AML-193 (cell line): ENCODE measurements around the gene RASA2.
A peak's percentile ranks its signal among the peaks of the same experiment; 100 is the strongest.

Source experiments
- DNase-seq, 2 experiments: peaks; one replicate each; lab custom pipeline; 2025; lab: John Stamatoyannopoulos, UW

RASA2 gene

GRCh38 chr3:141486746-141487520 is at the start of gene RASA2:
TSS of gene RASA2 (plus strand) at chr3:141487027. CDS start at chr3:141487084, 57 bp downstream.
- DNase-seq = peak; percentile 56 to 70

GRCh38 chr3:141439589-141439988 is 47.2 kb upstream of the RASA2 start:
- no peak for DNase-seq

DNA sequence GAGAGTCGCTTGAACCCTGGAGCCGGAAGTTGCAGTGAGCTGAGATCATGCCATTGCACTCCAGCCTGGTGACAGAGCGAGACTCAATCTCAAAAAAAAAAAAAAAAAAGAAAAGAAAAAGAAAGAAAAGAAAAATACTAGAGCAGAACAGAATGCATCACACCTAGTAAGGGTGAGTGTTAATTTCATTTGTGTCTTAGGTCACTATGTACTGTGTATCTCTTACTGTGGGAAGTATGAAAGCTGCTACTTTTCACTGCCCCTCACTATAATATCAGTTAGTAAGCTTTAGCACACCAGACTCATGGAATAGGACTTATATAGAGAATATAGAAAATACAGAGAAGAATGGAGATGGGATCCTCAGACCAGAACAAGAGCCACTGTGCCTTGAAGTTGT is 45.9 kb upstream of the RASA2 start:
- DNase-seq = no peak

DNA sequence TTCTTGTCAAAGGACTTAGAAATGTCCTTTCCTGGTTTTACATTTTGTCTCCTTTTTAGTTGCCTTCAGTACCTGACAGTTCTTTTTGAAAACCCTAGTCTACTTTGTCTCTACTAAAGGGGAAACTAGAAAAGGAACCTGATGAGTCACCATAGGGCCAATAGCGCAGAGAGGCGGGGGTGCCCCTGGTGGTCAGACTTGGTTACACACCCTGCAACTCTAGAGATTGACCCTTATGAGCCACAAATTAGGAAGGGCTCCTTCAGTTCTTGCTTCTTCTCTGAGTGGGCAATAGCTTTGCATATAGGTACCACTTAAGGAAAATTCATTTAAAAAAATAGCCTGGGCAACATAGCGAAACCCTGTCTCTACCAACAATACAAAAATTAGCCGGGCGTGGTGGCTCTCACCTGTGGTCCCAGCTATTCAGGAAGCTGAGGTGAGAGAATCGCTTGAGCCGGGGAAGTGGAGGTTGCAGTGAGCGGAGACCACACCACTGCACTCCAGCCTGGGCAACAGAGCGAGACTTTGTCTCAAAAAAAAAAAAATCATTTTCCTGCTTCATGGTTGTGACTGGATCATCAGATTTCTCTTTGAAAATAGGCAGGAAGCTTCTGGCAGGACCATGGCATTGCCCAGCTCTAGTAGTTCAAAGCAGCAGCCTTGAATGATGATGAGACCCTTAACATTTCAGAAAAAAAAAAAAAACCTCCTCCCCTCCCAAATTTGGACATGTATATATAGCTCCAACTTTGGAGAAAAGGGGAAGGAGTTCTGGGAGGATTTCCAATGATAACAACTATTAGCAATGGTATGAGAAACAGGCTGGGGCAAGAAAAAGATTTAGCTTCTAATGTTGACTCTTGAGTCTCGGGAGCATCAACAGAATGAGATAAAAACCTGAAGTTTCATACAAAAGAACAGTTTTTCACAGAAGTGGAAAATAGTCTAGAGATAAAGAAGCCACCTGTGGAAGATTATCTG is 45.2 kb upstream of the RASA2 start:
- DNase-seq = peak; percentile 91

DNA sequence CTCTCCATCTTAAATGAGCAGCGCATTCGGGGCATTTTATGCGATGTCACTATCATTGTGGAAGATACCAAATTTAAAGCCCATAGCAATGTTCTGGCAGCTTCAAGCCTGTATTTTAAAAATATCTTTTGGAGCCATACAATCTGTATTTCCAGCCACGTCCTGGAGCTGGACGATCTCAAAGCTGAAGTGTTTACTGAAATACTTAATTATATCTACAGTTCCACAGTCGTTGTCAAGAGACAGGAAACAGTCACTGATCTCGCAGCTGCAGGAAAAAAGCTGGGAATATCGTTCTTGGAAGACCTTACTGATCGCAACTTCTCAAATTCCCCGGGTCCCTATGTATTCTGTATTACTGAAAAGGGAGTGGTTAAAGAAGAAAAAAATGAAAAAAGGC is 44.4 kb upstream of the RASA2 start:
- no peak for DNase-seq

DNA sequence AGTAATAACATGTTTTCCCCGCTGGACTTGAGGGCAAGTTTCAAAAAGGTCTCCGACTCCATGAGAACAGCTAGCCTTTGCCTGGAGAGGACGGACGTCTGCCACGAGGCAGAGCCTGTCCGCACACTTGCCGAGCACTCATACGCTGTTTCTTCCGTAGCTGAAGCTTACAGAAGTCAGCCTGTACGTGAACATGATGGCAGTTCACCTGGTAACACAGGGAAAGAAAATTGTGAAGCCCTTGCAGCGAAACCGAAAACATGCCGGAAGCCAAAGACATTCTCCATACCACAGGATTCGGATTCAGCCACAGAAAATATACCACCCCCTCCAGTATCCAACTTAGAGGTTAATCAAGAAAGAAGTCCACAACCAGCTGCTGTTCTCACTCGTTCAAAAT is 43.9 kb upstream of the RASA2 start:
- no peak for DNase-seq

GRCh38 chr3:141444586-141445285 is 42.1 kb upstream of the RASA2 start:
- no peak for DNase-seq

DNA sequence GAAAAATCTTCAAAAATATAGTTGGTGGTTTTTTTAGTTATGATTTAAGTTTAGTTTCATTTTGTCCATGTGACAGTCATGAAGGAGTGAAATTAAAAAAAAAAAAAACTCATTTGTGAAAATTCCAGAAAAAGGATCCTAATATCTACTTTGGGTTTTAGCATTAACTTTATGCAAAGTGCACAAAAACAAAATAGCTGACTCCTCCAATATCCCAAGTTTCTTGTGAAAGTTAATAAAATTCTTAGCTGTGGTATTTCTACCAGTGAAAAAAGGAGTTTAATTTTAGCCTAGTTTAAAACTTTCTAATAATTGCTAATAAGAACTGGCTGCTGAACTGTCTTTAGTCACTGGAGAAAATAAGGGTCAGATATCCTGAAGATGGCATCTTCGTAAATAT is 40.8 kb upstream of the RASA2 start:
- DNase-seq = no peak

GRCh38 chr3:141446737-141447136 is 40.1 kb upstream of the RASA2 start:
- no peak for DNase-seq

DNA sequence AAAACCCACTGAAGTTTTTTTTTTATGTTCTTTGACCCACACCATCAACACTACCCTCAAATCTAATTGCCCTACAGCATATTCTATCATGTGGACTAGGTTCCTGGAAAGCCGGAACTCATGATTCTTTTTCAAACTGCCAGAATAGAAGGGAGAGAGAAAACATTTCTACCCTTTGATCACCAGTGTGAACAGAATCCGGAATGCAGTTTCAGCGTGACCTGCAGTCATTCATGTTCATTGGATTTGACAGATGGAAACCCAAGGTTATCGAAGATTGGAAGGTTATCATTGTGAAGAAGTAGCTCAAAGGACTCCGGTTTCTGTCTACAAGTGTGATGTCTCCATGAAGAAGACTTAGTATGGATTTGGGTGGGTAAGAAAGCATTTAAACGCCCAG is 39.4 kb upstream of the RASA2 start:
- no peak for DNase-seq

DNA sequence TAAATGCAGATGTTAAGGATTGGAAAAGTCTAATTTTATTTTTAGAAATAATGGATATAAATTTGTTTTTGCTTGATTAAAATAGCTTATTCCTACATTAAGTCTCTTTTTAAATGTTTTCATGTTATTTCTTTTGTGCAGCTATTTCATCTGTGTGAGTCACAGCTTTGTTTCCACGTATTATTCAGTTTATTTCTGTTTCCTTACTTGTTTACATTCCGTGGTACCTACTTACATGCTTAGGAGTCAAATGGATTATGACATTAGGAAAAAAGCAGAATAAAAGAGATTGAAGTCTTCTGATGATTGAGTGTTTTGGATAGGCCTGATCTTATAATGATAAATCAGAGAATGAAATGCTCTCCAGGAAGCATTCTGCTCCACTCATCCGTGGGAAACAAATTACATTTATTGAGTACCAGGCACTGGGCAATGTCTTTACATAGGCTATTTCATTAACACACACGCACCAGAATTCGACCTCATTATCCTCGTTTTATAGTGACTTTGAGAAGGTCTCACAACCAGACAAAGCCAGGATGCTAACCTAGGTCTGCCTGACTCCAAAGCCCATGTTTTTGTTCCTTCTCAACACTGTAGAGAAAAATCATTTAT is 38.1 kb upstream of the RASA2 start:
- DNase-seq = no peak

- DNase-seq = no peak
Observed at GRCh38 chr3:141449424-141449823, 37.4 kb upstream of the RASA2 start.

DNA sequence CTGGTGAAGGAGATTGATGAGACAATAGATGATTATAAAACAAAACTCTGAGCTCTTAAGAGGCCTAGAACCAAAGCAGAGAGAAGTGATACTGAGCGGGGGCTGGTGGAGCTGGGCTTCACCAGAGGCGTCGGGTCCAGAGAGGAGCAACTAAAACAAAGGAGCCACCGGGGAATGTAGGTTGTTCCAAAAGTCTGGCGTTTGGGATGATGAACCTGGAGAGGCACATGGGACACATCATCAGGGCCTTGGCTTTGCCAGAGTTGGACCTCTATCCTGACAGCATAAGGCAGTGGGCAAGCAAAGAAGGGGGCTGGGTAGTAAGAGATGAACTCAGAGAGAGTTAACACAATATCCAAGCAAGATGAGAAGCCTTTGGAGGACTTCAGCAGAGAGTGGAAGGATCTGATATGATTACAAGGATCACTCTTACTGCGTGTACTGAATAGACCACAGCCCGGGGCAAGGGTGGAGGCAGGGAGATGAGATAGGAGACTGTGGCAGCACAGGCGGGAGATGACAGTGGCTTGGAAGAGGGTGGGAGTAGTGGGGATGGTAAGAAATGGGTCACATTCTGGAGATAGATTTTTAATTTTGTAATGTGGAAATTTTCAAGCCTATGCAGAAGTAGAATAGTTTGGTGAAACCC is 36.0 kb upstream of the RASA2 start:
- DNase-seq = no peak

DNA sequence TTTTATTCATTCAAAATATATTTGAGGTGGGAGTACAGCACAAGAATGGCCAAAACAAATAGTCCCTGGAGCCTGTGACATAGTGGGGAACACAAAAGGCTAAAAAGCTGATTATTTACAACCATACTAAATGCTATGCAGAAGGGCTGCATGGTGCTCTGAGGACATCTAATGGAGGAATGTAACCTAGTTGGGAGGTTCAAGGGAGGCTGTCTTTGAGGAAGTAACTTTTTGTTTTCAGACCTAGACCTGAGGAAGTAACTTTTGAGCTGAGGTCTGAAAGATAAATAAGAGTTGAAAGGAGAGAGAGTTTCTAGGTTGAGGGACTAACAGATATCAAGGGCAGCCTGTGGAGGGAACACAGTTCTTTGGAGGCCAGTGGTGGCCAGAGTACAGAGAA is 34.8 kb upstream of the RASA2 start:
- DNase-seq = peak; percentile 95 to 97

DNA sequence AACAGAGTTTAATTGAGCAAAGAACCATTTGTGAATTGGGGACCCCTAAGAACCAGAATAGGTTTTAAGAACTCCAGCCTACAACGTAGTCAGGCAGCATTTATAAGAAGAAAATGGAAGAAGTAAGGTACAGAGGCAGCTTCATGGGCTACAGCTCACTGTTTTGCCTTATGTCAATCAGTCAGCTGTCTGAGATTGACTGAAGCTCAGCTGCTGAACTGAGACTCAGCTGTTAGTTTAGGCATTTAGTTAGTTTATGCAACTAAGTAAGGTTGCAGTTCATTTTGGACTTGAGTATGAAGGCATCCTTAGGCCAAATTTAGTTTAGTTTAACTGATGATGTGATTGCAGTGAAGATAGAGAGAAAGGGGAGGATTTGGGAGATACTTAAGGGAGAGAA is 34.1 kb upstream of the RASA2 start:
- DNase-seq = no peak

- DNase-seq = no peak
Observed at GRCh38 chr3:141454054-141454453, 32.8 kb upstream of the RASA2 start.

DNA sequence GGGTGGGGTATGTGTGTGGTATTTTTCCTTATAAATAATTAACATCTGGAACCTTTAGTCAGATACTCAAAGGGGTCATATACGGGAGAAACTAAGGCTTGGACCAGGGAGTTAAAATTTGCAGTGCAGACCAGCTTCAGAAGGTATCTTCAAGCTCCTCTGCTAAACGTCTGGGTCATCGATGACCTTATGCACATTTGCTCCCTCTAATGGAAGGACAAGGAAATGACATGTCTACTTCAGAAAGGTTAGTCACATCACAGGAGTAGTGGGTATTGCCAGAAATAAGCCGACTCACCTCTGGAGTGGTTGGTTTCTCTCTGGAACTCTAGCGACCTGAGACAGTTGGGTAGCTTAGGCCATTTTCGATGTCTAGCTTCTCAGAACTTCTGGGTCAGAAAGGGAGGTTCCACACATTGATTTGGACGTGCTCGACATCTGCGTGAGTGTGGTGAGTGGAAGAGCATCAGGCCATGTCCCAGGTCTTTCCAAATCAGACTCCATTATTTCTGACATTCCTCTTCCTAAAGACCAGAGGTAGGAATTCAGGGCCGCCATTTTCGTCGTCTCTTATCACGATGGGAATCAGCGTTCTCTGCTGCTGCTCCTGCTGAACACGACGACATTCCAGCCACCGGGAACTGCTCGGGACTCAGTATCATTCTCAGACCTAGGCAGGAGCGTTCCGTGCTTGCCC is 31.8 kb upstream of the RASA2 start:
- peak; percentile 88 to 94 for DNase-seq

- DNase-seq = no peak
Observed at GRCh38 chr3:141455603-141456300, 31.1 kb upstream of the RASA2 start.

- DNase-seq = no peak
Observed at GRCh38 chr3:141456301-141456625, 30.6 kb upstream of the RASA2 start.

GRCh38 chr3:141457624-141458236 is 29.1 kb upstream of the RASA2 start:
- no peak for DNase-seq
